PC-3 (cell line): Measurements from ENCODE around the gene TNFRSF12A.

Experiments
- CTCF ChIP-seq: fragments of 300-600 bp; sonication (generic); conservative IDR thresholded peaks from 2 replicates; pipeline ENCODE4 v1.5.1; 2017; ENCODE audit warnings: antibody characterized with exemption, low read depth, mild to moderate bottlenecking, low read length
- EZH2 ChIP-seq: fragments of 300-600 bp; sonication (generic); IDR thresholded peaks from one replicate; pipeline ENCODE4 v1.6.1; 2017; ENCODE audit warnings: antibody characterized with exemption, mild to moderate bottlenecking, low read length; ENCODE audit not compliant: unreplicated experiment

DNA sequence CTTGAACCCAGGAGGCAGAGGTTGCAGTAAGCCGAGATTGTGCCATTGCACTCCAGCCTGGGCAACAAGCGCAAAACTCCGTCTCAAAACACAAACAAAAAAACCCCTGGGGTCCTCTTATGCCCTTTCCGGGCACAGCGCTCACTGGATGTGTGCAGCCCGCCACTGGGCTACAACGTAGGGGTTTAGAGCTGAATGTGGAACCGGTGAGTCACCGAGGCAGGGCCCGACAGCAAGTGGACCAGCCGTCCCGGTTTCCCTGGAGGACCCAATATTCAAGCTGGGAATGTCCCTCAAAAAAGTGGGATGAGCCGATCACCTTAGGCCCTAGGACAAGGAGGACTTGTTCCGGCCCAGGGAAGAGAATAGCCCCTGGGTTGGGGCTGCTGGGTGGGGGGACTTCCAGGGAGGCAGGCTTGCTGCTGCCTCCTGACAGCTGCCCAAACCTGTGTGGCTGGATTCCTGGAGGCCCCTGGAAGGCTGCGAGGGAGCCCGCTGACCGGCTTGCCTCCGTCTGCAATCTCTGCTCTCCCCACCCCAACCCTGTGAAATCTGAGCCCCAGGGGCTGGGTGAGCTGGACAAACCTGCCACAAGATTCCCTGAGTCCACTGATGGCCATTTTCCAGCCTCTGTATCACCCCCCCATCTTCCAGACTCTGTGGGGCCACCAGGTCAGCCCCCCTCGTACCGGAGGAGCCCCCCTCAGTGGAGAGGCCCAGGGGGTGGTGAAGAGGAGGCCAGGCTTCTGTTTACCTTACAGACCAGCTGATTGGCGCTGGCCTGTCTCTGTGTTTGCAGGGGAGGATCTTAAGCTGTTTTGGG is 10.4 kb upstream of the TNFRSF12A start:
- TF ChIP-seq EZH2, result no peak
- TF ChIP-seq CTCF, result no peak
